Posterior vena cava (tissue), 2 donors: ENCODE measurements around the gene LOXL4. TPM values are rescaled to one million over a fixed set of nuclear protein-coding genes. Genes with fewer than 3 reads are reported as not detected.
"Not testable (repeated sequence)": the region's sequence is repeated elsewhere in the genome, so short reads cannot be mapped to it uniquely, and the experiment has no call there.

ENCODE experiments used
- DNase-seq: peaks from one replicate; pipeline ENCODE4 v3.0.0-alpha.2; 2020; ENCODE audit warnings: low spot score
- intact Hi-C, 2 donors: fragments of 100-400 bp; cut with DNase I; formaldehyde crosslinking; loops; one replicate each; pipeline versions ENCODE4 v1.14.1 to v1.14.2; 2022 to 2023
- total RNA-seq, 2 donors: library from RNA; stranded (reverse); fragmentation: NEBNext Ultra II Directional; extraction: Animal tissue kit (Norgen Biotek cat#: 25700); gene quantifications; one replicate each; pipeline ENCODE4 v1.2.1, GENCODE V29; 2021
- donor health status: DM: yes; HTN: yes; CAD: no.
- donor health status: DM: yes; HTN: yes; CAD: no.

Gene LOXL4
- total RNA-seq, 2 donors from 2014 or later = 7.6 to 10.9 TPM

DNA sequence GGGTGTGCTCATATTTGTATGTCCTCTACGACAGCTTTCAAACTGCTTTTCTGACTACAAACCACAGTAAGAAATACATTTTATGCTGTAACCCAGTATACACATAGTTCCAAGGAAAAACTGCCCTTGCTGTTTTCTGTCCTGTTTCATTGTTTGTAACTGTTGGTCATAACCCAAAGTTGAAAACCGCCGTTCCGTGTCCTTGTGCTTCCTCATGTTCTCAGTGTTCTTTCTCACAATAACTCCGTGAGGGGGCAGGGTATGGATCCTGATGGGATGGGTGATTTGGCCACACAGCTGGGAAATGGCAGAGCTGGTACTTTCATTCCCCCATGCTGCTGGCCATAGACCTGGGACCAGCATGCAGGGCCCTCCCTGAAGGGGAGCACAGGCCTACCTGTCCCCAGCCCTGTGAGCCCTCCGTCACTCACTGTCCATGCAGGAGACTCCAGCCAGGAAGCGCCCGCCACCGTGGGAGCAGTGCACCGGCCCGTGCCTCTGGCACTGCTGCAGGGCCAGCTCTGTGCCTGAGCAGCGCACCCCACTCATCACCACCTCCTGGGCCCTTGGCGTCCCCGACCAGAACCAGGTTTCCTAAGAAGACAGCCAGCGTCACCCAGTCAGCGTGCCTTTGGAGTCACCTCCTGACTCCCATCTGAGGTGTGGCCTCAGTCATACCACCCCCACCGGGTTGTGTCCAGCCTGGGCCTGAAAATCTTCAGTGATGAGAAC is 12.7 kb downstream of the LOXL4 start:
- DNase-seq = no peak
- intact Hi-C loops = no loop called here

DNA sequence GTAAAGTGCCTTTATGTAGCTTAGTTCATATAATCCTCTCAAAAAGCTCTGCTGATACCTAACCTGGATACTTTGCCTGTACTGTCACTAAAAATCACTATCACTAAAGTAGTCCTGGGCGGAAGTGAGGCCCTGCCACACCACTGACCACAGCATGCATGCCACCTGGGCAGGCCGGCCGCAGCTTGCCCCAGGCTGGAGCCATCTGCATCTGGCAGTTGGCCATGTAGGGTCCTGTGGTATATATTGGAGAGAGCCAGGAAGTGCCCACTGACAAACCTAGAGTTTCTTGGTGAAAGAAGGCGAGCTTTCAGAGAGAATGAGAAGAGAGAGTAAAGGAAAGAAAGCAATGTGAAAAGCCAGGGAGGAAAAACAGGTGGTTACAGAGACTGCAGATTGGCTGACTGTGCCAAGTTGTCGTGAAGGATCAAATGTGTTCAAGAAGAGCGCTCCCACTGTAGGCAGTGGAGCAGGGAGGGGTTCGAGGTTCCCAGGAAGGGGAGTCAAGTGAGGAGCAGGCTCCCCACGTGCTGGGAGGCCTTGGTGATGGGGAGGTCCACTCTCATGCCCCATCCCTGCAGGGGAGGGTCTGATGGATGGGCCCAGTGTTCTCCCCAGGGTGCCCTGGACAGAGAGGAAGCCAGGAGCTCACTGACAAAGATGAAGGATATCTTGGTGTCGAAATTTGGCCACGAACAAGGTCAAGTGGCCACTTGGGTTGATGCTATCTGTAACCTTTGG is 13.6 kb downstream of the LOXL4 start:
- intact Hi-C loops = no loop called here
- no peak for DNase-seq

DNA sequence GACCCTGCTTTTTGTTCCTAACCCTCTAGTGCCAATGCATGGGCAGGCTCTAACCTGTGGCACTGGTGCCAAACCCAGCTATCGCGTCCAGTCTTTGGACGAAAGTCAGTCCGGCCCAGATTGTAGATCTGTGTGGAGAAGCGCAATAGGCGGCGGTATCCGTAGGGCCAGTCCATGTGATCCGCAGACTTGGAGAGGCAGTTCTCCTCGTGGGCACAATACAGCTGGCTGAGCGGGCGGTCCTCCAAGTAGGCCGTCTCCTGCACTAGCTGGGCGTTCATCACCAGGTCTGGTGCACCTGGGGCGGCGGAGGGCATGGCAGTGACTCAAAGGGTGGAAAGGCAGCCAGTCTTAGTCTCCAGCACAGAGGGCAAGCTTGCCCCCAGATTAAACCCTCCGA is 14.5 kb downstream of the LOXL4 start:
- no peak for DNase-seq
- intact Hi-C loops = no loop called here

DNA sequence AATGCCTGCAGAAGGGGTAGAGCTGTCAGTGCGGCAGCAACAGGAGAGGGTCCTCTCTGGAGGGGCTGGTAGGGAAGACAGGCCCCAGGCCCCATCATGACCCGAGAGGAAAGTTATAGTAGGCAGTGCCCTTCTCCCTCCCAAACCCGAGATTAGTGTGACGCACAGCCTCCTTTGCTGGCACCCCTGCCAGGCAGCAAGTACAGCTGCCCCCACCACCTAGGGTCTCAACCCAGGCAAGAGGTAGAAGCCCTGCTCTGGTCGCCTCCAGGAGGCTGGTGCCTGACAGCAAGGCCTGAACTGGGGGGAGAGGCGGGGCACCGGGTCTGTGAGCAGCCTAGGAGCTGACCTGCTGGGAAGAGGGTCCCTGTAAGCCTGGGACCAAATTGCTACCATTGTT is 15.5 kb downstream of the LOXL4 start:
- intact Hi-C loops = no loop called here
- DNase-seq = no peak

DNA sequence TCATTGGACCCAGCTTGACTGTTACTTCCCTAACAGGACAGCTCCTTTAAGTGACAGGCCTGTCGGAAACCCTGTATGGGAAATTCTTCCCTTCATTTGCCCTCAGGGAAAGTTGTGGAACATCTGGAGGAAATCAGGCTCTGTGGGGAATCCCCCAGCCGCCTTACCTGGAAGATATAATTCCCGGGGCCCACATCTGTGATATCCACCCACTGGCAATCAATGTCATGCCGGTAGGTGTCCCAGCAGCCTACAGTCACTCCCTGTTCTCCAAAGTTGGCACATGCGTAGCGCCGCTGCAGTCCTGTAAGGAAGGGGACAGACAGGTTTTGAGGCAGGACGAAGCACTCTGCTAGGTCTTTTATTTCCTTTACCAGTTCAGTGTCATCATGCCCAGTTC is 16.6 kb downstream of the LOXL4 start:
- DNase-seq = no peak
- intact Hi-C loops = no loop called here

DNA sequence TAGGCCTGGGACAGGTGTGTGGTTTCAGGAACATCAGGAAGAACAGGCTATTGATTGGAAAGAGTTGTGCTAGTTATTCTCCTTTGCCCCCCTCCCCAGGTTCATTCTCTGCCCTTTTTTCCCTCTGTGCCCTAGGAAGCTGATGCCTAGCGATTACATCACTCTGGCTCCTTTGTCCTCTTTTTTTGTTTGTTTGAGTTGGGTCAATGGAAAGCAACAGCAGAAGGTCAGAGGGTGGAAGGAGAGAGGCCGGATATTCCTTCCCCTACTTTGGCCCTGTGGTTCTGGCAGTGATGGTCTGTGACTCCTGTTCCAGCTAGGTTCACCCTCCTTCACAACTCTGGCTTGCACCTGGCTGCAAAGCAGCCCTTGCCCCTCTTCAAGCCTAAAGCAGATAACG is 18.9 kb downstream of the LOXL4 start:
- DNase-seq = no peak
- intact Hi-C loops = loop anchor here in 1 of 2 donors (10.0 kb wide), 1 partner anchor 146 kb away; no protein-coding TSS in a partner anchor

DNA sequence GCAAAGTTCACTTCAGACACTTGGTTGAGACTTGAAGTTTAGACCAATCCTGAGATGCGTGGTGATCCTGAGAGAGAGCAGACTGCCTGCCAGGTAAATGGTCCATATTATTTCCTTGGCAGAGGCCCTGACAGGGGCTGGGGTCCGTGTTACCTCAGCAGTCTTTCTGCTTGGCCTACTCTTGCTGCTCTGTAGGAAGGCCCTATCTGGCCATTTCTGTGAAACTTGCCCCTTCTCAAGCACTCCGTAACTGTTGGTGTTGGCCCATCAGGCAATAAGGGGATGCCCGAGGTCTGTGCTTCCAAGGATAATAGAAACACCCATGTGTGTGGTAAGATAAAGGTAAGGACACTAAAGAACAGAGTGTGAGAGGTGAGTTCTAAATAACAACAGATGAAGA is 20.0 kb downstream of the LOXL4 start:
- DNase-seq = no peak
- intact Hi-C loops = loop anchor here in 1 of 2 donors (10.0 kb wide), 1 partner anchor 147 kb away; no protein-coding TSS in a partner anchor

DNA sequence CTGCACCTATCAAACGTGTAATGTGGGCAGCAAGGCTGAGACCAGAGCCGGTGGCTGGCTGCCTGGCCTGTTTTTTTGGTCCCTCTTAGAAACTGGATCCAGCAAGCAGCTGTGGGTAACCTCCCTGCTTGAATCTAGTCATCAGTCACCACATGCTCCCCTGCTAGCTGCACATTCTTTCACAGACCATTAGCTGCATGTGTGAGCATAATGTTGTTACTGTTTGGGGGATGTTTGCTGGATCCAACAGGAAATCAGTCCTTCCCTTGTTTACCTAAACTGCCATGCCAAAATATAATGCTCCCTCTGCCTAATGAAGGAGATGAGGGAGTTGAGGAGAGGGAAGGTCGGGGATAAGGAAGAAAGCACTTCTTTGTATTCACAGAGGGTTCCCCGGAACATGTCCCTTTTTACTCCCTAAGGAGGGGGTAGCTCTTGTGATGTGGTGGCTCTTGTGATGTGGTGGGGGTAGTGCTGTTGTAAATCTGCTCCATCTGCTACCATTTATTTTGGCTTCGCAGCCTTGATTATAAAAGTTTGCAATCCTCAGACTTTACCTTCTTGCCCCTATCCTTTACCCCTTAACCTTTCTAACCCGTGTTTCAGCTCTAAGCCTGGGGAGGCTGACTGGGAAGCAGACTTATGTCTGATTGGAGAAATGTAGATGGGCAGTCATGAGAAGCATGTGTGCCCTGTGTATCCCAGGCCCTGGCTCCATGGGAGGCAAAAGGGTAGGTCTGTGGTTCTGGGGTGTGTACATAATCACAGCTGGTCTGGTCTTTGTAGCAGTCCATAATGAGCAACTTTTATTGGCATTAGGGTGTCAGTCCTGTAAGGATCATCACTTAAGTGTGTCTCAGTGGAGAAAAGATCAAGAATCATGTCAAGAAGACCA is 20.8 kb downstream of the LOXL4 start:
- intact Hi-C loops = loop anchor here in 1 of 2 donors (10.0 kb wide), 1 partner anchor 148 kb away; no protein-coding TSS in a partner anchor
- no peak for DNase-seq

DNA sequence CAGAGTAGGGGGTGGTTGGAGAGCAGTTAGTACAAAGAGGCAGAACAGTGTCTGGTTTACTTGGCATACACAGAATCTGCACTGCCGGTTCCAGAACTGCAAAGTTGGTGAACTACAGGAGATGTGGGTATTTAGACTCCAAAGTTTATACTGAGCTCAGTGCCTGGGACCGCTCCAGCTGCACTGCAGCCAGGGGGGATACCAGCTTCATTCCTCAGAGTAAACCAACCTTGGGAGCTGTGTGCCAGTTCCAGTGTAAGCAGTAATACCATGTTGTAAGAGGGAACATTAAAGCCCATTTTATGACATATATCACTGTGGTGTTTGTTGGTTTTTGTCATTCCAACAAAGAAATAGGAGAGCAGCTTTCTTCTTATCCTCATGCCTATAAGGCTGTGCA is 23.4 kb downstream of the LOXL4 start:
- intact Hi-C loops = loop anchor here in 1 of 2 donors (10.0 kb wide), 1 partner anchor 150 kb away; no protein-coding TSS in a partner anchor
- DNase-seq = no peak

DNA sequence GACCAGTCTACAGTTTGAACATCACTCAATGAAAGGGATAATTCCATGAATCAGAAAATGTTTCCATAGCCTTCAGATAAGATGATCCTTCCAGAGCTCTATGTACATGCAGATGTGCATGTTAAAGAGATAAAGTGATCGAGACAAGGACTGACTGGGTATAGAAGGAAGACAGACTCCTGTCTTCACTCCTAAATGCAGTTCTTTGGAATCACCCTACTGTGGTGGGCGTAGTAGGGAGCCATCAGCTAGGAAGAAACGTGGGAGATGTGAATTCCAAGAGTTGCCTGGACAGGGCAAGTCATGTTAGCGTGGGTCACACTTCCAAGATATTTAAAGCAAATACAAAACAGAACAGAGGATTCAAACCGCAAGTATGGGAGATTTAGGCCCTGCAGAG is 23.9 kb downstream of the LOXL4 start:
- intact Hi-C loops = loop anchor here in 1 of 2 donors (10.0 kb wide), 1 partner anchor 151 kb away; no protein-coding TSS in a partner anchor
- DNase-seq = no peak

DNA sequence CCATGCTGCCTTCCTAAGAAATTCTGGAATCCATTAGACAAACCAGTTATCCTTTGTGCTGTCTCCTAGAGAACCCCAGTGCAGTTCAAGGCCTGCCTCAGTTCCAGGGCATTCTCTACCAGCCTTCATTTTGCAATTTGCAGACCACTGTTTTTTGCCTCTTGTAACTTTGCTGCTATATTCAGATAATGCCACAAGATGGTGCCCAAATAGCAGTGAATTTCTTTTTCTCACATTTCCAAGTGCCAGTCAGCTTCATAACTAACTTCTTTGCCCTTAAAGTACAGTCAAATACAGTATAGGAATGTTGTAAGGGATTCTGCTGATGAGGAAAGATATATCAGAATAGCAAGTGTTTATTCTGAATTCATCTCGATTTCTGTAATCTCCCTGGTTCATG is 25.2 kb downstream of the LOXL4 start:
- no peak for DNase-seq
- intact Hi-C loops = loop anchor here in 1 of 2 donors (10.0 kb wide), 1 partner anchor 152 kb away; no protein-coding TSS in a partner anchor

DNA sequence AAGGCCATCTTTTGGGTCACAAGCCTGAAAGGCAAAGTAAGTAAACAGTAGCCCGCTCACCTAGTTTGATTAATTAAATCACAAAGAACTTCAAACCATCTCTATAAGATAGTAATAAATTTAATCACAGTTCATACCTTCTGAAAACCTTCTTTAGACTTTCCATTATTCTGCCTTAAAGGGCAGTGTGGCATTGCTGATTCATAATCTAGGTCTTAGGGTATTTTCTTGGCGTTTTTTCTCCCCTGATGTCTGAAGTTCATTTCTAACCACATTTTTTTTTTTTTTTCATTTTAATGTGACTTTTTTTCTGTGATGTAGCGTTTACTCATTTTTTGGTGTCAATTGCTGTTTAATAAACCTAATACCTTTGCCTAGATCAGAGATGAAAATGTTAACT is 27.5 kb downstream of the LOXL4 start:
- intact Hi-C loops = loop anchor here in 1 of 2 donors (10.0 kb wide), 1 partner anchor 154 kb away; no protein-coding TSS in a partner anchor
- no peak for DNase-seq

DNA sequence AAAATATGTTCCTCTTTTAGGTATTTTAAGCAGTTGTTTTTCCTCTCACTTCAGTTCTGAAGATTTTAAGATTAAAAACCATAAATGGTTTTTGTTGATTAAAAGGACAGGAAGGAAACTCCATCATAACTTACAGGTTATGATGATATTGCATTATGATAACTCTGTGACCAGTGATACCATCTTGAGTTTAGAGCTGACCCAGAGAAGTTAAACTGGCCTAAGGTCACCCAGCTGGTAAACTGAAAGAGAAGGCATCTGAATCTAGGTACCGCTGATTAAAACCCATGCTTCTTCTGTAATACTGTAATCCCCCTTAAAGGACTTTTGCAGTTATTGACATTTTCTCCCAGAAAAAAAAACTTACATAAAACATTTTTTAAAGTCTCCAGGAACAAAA is 29.6 kb downstream of the LOXL4 start:
- no peak for DNase-seq
- intact Hi-C loops = no loop called here

DNA sequence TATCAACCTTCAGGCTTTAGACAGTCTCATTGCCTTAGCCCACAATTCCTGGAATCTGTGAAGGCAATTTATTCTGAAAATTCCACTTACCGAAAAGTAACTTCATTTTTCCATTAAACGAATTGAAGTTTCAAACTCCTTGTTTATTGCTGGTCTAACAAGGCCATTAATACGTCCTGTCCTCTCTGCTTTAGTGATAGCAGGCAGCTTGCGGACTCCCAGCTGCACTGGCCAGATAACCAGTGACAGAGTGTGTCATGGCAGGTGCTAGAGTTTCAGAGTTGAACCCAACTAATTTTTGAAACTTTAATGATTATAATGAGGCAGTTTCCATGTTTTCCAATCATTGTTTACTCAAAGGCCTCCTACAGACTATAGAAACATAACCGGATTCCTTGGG is 31.1 kb downstream of the LOXL4 start:
- no peak for DNase-seq
- intact Hi-C loops = no loop called here

DNA sequence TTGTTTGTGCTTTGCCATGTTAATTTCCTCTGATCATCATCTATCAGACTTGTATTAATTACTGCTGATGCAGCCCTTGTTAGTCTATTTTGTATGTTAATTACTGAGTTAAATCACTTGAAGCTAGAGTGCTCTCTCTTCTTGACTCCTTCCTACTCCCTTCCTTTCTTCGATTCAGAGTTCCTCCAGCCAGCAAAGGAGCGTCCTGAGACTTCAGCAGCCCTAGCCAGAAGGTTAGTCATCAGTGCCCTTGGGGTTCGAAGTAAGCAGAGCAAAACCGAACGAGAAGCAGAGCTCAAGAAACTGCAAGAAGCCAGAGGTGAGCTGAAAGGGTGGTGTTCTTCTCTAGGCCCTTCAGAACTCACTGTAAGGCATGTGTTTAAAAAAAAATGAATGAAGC is 32.1 kb downstream of the LOXL4 start:
- intact Hi-C loops = no loop called here
- DNase-seq = no peak

DNA sequence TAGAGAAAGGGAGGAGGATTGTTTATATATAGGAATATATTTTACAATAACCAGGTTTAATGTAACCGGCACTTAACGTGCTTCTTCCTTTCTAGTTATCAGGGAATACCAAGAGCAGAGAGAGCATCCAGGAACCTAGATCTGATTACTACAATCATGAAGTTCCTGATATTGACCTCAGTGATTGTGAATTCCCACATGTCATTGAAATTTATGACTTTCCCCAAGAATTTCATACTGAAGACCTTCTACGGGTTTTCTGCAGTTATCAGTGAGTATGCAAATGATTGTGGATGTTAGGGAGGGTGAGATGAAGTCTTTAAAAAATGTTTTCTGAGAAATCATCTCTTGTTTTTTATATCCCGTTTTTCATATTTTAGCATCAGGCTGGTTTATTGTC is 36.6 kb downstream of the LOXL4 start:
- DNase-seq = no peak
- intact Hi-C loops = no loop called here

DNA sequence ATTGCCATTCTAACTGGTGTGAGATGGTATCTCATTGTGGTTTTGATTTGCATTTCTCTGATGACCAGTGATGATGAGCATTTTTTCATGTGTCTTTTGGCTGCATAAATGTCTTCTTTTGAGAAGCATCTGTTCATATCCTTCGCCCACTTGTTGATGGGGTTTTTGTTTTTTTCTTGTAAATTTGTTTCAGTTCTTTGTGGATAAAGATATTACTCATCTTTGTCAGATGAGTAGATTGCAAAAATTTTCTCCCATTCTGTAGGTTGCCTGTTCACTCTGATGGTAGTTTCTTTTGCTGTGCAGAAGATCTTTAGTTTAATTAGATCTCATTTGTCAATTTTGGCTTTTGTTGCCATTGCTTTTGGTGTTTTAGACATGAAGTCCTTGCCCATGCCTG is 39.7 kb downstream of the LOXL4 start:
- DNase-seq, intact Hi-C loops: not testable (repeated sequence)

DNA sequence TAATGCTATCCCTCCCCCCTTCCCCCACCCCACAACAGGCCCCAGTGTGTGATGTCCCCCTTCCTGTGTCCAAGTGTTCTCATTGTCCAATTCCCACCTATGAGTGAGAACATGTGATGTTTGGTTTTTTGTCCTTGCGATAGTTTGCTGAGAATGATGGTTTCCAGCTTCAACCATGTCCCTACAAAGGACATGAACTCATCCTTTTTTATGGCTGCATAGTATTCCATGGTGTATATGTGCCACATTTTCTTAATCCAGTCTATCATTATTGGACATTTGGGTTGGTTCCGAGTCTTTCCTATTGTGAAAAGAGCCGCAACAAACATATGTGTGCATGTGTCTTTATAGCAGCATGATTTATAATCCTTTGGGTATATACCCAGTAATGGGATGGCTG is 40.3 kb downstream of the LOXL4 start:
- intact Hi-C loops, DNase-seq: not testable (repeated sequence)

DNA sequence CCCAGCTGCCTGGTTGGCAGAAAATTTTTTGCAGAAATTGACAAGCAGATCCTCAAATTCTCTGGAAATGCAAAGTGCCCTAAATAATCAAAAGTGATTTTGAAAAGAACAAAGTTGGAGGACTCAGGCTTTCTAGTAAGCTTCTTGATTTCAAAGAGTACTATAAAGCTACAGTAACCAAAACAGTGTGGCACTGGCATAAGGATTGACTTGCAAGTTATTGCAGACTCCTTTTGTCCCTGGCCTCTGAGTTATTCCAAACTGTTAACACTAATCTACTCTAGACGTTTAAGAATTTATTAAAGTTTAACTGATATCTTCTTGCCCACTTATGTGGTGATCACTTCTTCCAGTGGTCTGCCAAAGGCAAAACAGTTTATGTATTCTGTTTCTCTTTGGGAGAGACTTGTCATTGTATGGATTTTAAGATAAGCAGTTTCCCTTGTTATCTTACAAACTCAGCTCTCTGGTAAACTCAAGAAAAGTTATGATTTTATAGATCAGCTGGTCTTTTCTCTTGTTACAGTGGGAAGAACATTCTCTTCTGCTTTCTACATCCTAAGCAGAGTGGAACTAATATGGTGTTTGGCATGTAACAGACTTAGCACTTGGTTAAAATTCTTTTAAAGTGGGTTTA is 41.4 kb downstream of the LOXL4 start:
- DNase-seq = no peak
- intact Hi-C loops = no loop called here
